ENCODE data around the gene SHB.

GRCh38 chr9:38090170-38090569 lies 21.1 kb upstream of the SHB start:
- no peak for TF ChIP-seq CTCF (IDR thresholded peaks at IDR 0.05; ENCODE audit: low read length)
- no peak for TF ChIP-seq EZH2phosphoT487 (IDR thresholded peaks at IDR 0.05; ENCODE audit: low read length)
